Breast epithelium (tissue), 4 donors: Measurements from ENCODE around the gene TEN1. TPM values are rescaled to one million over a fixed set of nuclear protein-coding genes. Genes with fewer than 3 reads are reported as not detected.

Experiments
- DNase-seq, 2 donors: peaks; one replicate each; pipeline ENCODE4 v3.0.0-alpha.2; 2019; ENCODE audit warnings: low spot score in 2 of 2
- H3K27ac ChIP-seq, 2 donors: fragments of 200-600 bp; sonication (generic) in 1 of 2; one replicate each; pipeline ENCODE4 v1.5.1; 2016 to 2019; ENCODE audit warnings: mild to moderate bottlenecking in 1 of 2
- H3K27me3 ChIP-seq, 2 donors: fragments of 200-600 bp; sonication (generic) in 1 of 2; one replicate each; pipeline versions ENCODE4 v1.5.1 to v1.6.0; 2017 to 2019; ENCODE audit warnings: control low read depth in 1 of 2, mild to moderate bottlenecking in 1 of 2
- H3K36me3 ChIP-seq: fragments of 200-600 bp; one replicate; pipeline ENCODE4 v1.5.1; 2019
- H3K4me1 ChIP-seq, 2 donors: fragments of 200-600 bp; sonication (generic); one replicate each; pipeline ENCODE4 v1.5.1; 2016 to 2019; ENCODE audit warnings: control low read depth in 1 of 2
- H3K4me3 ChIP-seq, 3 donors: fragments of 200-600 bp; sonication (generic); 1 replicate in 2 of 3; 2 replicates in 1 of 3; pipeline ENCODE4 v1.5.1; 2016 to 2019; ENCODE audit warnings: mild to moderate bottlenecking in 3 of 3, moderate library complexity in 2 of 3
- H3K9me3 ChIP-seq, 2 donors: fragments of 200-600 bp; sonication (generic) in 1 of 2; one replicate each; pipeline ENCODE4 v1.5.1; 2016 to 2019; ENCODE audit warnings: control low read depth in 1 of 2
- CTCF ChIP-seq, 3 donors: fragments of 450-650 bp; IDR thresholded peaks; one replicate each; pipeline ENCODE4 v1.5.1; 2016 to 2017; ENCODE audit warnings: antibody characterized with exemption in 3 of 3, mild to moderate bottlenecking in 3 of 3, moderate library complexity in 3 of 3
- POLR2A ChIP-seq: fragments of 450-650 bp; IDR thresholded peaks from one replicate; pipeline ENCODE4 v1.6.1; 2016; ENCODE audit warnings: antibody characterized with exemption, mild to moderate bottlenecking, moderate library complexity
- POLR2AphosphoS5 ChIP-seq, 3 donors: sonication (generic); formaldehyde crosslinking; IDR thresholded peaks; one replicate each; pipeline ENCODE4 v1.6.1; 2017; ENCODE audit warnings: antibody characterized with exemption in 3 of 3
- intact Hi-C: fragments of 100-400 bp; cut with DNase I; formaldehyde crosslinking; loops from one replicate; pipeline ENCODE4 v1.15.1; 2023; ENCODE audit warnings: low total_unique reads
- total RNA-seq, 3 donors: library from RNA; depleted of rRNA; stranded (reverse); fragments of >200 nt; gene quantifications; one replicate each; pipeline ENCODE4 v1.1.0, GENCODE V29; 2016

The TEN1 gene
- total RNA-seq, 3 donors from 2014 or later = 16.7 to 30.2 (median 26.8) TPM

DNA sequence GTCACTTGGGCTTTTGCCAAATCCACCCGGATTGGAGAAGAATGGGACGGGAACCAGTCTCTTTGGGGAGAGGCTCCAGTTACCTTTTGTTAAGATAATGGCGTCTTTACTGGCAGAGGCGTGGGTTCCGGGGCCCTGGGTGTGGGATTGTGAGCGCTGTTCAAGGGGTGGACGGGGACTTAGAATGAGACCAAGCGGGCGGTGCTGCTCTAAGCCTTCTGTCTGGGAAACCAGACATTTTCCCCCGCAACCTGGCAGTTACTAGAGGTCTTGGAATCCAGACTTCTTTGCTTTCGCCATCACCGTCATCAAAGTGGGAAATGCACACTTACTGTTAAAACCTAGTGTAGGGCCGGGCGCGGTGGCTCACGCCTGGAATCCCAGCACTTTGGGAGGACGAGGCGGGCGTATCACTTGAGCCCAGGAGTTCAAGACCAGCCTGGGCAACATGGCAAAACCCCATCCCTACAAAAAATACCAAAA lies 706 bp downstream of the TEN1 start:
- Histone ChIP-seq H3K4me1 (peaks cover 0 to 27% of the 10 kb centered on the region in 2 donors), H3K36me3 (no peaks in the 10 kb centered on the region), H3K4me3 (peak overlapping the region; percentile 69 to 89 (median 72)), H3K9me3 (no peaks in the 10 kb centered on the region), H3K27me3 (no peaks in the 10 kb centered on the region), H3K27ac (peak overlapping the region; percentile 99 to 100)
- TF ChIP-seq CTCF (IDR thresholded peaks at IDR 0.05) (no peak), POLR2A (no peak), POLR2AphosphoS5 (IDR thresholded peaks at IDR 0.05) (no peak)
- intact Hi-C loops = no loop called here
- no peak for DNase-seq

- peaks cover 0 to 27% of the 10 kb centered on the region in 2 donors for H3K4me1 ChIP-seq
- peak overlapping the region; percentile 69 to 89 (median 72) for H3K4me3 ChIP-seq
- no peak for DNase-seq
- no peaks in the 10 kb centered on the region for H3K9me3 ChIP-seq
- H3K27me3 ChIP-seq = no peaks in the 10 kb centered on the region
- TF ChIP-seq POLR2A = no peak
- no peak for TF ChIP-seq CTCF (IDR thresholded peaks at IDR 0.05)
- no peak for TF ChIP-seq POLR2AphosphoS5 (IDR thresholded peaks at IDR 0.05)
- H3K36me3 ChIP-seq = no peaks in the 10 kb centered on the region
- intact Hi-C loops = no loop called here
- peak overlapping the region; percentile 99 to 100 for H3K27ac ChIP-seq
These were observed 1.4 kb downstream of the TEN1 start for GRCh38 chr17:75980188-75981018.

- TF ChIP-seq CTCF (IDR thresholded peaks at IDR 0.05) = no peak
- TF ChIP-seq POLR2AphosphoS5 (IDR thresholded peaks at IDR 0.05) = no peak
- no peak for TF ChIP-seq POLR2A
- DNase-seq = no peak
- Histone ChIP-seq H3K4me3 (no peak overlapping the region), H3K27ac (peak overlapping the region; percentile 99 to 100), H3K9me3 (no peaks in the 10 kb centered on the region), H3K4me1 (peaks cover 0 to 24% of the 10 kb centered on the region in 2 donors), H3K27me3 (no peaks in the 10 kb centered on the region), H3K36me3 (no peaks in the 10 kb centered on the region)
- intact Hi-C loops = no loop called here
These were observed 2.1 kb downstream of the TEN1 start for GRCh38 chr17:75981019-75981615.

DNA sequence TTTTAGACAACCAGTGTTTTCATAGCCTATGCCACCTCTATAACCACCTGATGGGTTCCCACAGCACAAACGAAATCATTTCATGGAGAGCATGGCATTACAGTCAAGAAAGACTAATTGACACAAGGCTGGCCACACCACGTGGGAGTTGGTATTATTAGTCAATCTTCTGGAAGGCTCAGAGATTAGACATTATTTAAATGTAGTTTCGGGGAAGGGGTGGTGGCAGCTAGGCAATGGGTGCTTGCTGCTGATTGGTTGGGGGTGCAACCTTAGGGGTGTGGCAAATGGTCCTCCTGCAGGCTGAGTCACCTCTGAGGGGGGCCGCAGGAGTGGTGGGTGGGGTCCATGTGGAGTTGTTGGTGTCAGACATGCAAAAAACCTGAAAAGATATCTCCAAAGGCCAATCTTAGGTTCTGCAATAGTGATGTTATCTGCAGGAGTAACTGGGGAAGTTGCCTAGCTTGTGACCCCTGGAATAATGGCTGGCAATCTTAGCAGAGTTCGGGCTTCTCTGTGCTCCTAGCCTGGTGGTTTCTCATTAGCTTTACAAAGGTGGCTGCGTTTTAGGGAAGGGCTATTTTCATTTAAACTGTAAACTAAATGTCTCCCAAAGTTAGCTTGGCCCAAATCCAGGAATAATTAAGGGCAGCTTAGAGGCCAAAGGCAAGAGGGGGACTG lies 4.6 kb downstream of the TEN1 start:
- H3K27ac ChIP-seq = peak overlapping the region; percentile 49 to 99
- intact Hi-C loops = no loop called here
- H3K4me3 ChIP-seq = no peak overlapping the region
- H3K36me3 ChIP-seq = no peaks in the 10 kb centered on the region
- H3K27me3 ChIP-seq = no peaks in the 10 kb centered on the region
- peaks cover 0 to 21% of the 10 kb centered on the region in 2 donors for H3K4me1 ChIP-seq
- DNase-seq = no peak
- H3K9me3 ChIP-seq = no peaks in the 10 kb centered on the region
- TF ChIP-seq POLR2A (no peak), CTCF (IDR thresholded peaks at IDR 0.05) (no peak), POLR2AphosphoS5 (IDR thresholded peaks at IDR 0.05) (no peak)
